ENCODE data around the gene SYNPR.
A peak's percentile ranks its signal among the peaks of the same experiment; 100 is the strongest.

The SYNPR gene

DNA sequence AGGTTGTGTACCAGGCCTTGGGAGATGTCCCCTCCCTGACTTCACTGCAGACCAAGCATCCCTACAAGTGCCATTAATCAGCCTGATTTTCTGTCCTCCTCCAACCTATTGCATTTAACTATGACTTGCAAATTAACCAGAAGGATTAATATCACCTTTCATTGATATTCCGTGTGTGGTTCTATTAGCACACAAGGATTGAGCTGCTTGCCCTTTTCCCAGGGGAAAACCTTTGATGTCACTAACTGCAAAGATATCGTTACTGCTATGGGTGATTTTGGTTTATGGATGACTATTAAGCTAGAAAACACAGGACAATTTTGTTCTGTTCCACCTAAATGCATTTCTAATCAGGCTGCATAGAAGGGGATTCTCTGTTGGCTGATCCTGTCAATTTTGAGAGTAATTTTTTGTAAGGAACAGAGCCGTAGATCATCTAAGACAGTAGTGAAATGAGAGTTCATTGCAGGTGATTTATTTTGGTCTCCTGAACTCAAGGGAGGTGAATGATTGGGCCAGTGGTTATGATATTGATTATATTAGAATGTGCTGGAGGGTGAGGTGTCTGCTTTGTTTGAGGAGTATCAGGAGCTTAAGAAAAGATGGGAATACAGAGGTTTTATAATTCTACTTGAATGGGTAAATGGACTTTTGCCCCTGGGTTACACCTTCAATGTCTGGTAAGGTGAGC lies 196.9 kb downstream of the SYNPR start:
- TF ChIP-seq, protein P1, sequence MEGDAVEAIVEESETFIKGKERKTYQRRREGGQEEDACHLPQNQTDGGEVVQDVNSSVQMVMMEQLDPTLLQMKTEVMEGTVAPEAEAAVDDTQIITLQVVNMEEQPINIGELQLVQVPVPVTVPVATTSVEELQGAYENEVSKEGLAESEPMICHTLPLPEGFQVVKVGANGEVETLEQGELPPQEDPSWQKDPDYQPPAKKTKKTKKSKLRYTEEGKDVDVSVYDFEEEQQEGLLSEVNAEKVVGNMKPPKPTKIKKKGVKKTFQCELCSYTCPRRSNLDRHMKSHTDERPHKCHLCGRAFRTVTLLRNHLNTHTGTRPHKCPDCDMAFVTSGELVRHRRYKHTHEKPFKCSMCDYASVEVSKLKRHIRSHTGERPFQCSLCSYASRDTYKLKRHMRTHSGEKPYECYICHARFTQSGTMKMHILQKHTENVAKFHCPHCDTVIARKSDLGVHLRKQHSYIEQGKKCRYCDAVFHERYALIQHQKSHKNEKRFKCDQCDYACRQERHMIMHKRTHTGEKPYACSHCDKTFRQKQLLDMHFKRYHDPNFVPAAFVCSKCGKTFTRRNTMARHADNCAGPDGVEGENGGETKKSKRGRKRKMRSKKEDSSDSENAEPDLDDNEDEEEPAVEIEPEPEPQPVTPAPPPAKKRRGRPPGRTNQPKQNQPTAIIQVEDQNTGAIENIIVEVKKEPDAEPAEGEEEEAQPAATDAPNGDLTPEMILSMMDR (conservative IDR thresholded peaks at IDR 0.05; ENCODE audit: low read length) = no peak
- H3K4me3 ChIP-seq (ENCODE audit: low read length) = no peak overlapping the region
- DNase-seq (ENCODE audit: low read depth) = no peak

DNA sequence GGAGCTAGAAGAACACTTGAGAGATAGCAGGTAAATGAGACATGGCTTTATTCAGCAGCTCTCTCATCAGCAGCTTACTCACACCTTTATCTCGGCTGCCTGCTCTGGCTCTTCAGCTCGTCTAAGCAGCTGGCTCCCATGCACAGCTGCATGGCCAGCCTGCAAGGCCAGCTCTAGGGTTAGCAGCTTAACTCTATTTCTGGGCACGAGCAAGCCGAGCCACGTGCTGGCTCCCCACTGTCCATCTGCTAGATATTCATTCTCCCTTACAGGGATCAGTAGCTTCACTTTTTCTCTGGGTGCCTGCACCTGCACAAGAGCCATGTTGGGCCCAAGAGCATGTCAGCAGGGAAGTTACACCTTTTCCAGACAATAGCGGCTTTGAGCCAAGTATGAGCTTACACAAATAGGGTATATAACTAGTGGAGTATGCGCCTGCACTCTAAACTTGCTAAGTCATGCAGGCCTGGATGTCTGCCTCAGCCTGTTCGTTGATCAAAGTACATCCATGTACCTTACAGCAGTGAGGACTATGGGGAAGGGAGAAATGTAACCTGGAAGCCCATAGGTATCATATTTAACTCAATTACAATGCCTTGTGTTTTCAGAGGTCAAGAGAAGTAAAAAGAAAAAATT lies 199.5 kb downstream of the SYNPR start:
- H3K4me3 ChIP-seq (ENCODE audit: low read length) = no peak overlapping the region
- TF ChIP-seq, protein P1 (conservative IDR thresholded peaks at IDR 0.05; ENCODE audit: low read length) = no peak
- DNase-seq (ENCODE audit: low read depth) = no peak

DNA sequence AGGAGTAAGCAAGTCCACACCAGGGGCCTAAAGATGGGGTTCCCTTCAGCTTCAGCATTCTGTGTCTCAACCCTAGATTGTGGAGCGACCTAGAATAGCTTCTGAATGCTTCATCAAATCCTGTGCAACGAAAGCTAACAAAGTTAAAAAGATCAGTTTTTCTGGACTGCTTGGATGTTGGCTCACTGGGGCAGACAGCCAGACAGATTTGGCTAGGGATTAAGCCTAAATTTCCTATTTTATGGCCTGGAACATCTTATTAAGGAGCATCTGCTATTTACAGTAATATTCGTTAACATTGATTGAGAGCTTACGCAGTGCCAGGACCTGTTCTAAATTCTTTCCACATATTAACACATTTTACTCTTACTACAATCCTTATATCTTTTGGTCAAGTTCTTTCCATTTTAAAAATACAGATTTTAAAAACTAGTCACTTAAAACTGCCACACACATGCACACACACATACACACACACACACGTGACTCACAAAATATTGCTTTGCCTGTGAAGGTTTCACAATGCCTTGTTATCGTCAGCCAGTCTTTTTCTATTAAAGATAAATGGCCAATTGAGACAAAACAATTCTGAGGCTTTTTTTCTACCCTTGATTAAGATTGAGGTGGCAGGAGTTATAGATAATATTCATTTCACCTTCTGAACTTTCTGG lies 201.0 kb downstream of the SYNPR start:
- TF ChIP-seq, protein P1 (conservative IDR thresholded peaks at IDR 0.05; ENCODE audit: low read length) = no peak
- H3K4me3 ChIP-seq (ENCODE audit: low read length) = no peak overlapping the region
- DNase-seq (ENCODE audit: low read depth) = peak; percentile 51

DNA sequence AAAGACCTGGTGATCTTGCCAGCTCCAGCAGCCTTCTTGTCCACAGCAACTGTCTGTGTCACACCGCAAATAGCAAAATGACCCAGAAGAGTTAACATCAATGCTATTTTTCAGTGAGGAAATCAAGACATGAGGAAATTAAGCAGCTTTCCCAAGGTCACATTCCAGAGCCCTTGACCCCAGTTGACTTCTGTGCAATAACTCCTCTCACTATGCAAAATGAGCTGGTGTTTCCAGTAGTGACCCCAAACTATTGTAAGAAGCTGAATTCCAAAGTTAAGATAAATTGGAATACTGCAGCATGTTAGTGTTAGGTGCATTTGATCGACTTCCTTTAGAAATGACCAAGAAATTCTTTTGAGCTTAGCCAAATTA lies 201.5 kb downstream of the SYNPR start:
- no peak overlapping the region for H3K4me3 ChIP-seq (ENCODE audit: low read length)
- TF ChIP-seq, protein P1 (conservative IDR thresholded peaks at IDR 0.05; ENCODE audit: low read length) = no peak
- peak; percentile 26 for DNase-seq (ENCODE audit: low read depth)

DNA sequence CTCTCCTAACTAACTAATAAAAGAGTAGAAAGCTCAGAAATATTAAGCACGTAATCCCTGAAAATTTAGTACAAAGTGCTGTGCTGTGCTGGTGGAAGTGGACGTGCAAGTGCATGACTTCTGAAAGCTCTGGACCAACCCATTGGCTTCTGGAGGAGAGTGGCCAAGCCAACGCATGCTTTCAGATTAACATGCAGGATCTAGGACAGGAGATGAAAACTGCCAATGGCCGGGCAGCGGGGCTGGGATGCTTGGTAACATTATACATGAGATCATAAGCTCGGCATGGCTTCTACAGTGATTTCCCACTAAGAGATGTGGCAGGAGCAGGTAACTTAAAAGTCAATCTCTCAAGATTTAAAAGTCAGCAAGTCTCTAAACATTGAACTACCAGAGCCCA lies 203.5 kb downstream of the SYNPR start:
- DNase-seq (ENCODE audit: low read depth) = no peak
- H3K4me3 ChIP-seq (ENCODE audit: low read length) = no peak overlapping the region
- TF ChIP-seq, protein P1 (conservative IDR thresholded peaks at IDR 0.05; ENCODE audit: low read length) = no peak

DNA sequence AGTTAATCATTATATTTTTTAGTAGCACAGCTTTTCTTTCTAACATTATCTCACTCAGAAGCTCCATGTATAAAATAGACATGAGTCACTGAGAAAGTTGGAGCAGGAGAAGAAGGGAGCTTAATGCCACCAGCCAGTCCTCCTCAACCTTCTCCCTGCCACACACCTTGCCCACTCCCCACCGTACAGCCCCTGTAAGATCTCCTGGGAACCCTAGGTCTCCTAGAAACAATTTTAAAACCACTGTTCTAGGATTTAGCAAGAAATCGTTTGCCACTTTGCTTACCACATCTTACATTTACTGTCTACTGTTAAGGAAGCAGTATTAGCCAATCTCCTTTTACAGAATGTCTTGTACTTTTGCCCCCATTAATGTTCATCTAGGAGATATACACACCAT lies 204.2 kb downstream of the SYNPR start:
- H3K4me3 ChIP-seq (ENCODE audit: low read length) = no peak overlapping the region
- DNase-seq (ENCODE audit: low read depth) = no peak
- TF ChIP-seq, protein P1 (conservative IDR thresholded peaks at IDR 0.05; ENCODE audit: low read length) = no peak

DNA sequence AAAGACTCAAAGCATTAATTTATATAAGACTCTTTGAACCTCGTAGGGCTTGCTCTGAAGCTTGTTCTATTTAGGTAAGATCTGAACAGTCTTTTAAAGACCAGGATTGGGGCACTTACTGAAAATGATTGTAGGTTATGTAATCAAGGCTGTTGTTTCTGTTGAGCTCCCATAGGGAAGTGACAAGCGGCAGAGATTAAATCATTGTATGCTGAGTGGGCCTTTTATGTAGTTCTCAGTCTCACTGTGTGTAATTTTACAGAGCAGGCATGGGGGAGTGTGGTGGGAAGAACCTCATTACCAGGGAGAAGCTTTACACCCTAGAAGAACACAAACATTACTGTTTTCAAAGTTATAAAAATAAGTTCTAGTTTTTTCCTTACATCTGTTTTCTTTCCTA lies 214.4 kb downstream of the SYNPR start:
- TF ChIP-seq, protein P1 (conservative IDR thresholded peaks at IDR 0.05; ENCODE audit: low read length) = no peak
- H3K4me3 ChIP-seq (ENCODE audit: low read length) = no peak overlapping the region
- no peak for DNase-seq (ENCODE audit: low read depth)
